ENCODE data around the gene ARL14. TPM values are rescaled to one million over a fixed set of nuclear protein-coding genes. Genes with fewer than 3 reads are reported as not detected.
A peak's percentile ranks its signal among the peaks of the same experiment; 100 is the strongest.

Gene ARL14
- polyA plus RNA-seq, 1 donor (not counting 4 experiments of a cell fraction or from before 2014, with no cell fraction given) = 1.6 TPM

- H3K4me2 ChIP-seq (ENCODE audit: control insufficient read depth, extremely low read depth, insufficient read depth, low read depth, low read length) = no peak overlapping the region
- H3K9me3 ChIP-seq (ENCODE audit: control insufficient read depth, low read depth, low read length) = no peaks in the 10 kb centered on the region
- H3K79me2 ChIP-seq (ENCODE audit: control insufficient read depth, insufficient read depth, low read length) = no peaks in the 10 kb centered on the region
- no peak for TF ChIP-seq CTCF (optimal IDR thresholded peaks at IDR 0.05 in 1 of 3, IDR thresholded peaks at IDR 0.05 in 1 of 3, conservative IDR thresholded peaks at IDR 0.05 in 1 of 3; ENCODE audit: extremely low read depth in 1 of 3, insufficient read depth in 2 of 3, low read length in 3 of 3)
- TF ChIP-seq EZH2 (IDR thresholded peaks at IDR 0.05; ENCODE audit: low read length) = no peak
- H3K4me1 ChIP-seq (ENCODE audit: control insufficient read depth, extremely low read depth, insufficient read depth, low read length) = no peaks in the 10 kb centered on the region
- peak overlapping the region; percentile 16 for H2AFZ ChIP-seq (ENCODE audit: control insufficient read depth, low read length)
- H3K27me3 ChIP-seq (ENCODE audit: control insufficient read depth, extremely low read depth, insufficient read depth, low read length) = no peaks in the 10 kb centered on the region
- FAIRE-seq (no peak), DNase-seq (ENCODE audit: low read depth, low spot score) (no peak)
- dilution Hi-C loops (cut with MboI; ENCODE audit: extremely low pct_ligation_motif_present, low sequenced_read_pairs) = no loop called here
- H3K9me1 ChIP-seq (ENCODE audit: control insufficient read depth, extremely low read depth, insufficient read depth, low read length) = no peaks in the 10 kb centered on the region
- no peak overlapping the region for H3K4me3 ChIP-seq (ENCODE audit: control insufficient read depth in 2 of 3, extremely low read depth in 1 of 3, insufficient read depth in 2 of 3, low read depth in 1 of 3, low read length in 3 of 3)
- H3K9ac ChIP-seq (ENCODE audit: control insufficient read depth, extremely low read depth, insufficient read depth, low read length) = no peak overlapping the region
- H4K20me1 ChIP-seq (ENCODE audit: control insufficient read depth, extremely low read depth, insufficient read depth, low read length) = no peaks in the 10 kb centered on the region
- H3K27ac ChIP-seq (ENCODE audit: control insufficient read depth, insufficient read depth, low read length) = no peak overlapping the region
- H3K36me3 ChIP-seq (ENCODE audit: control insufficient read depth in 2 of 2, extremely low read depth in 1 of 2, insufficient read depth in 2 of 2, low read length in 2 of 2) = no peaks in the 10 kb centered on the region
Measured at GRCh38 chr3:160633361-160634083, 43.4 kb upstream of the ARL14 start.

GRCh38 chr3:160635213-160635612 is 41.7 kb upstream of the ARL14 start:
- no peak for DNase-seq (ENCODE audit: low read depth, low spot score)
- no peak overlapping the region for H3K27ac ChIP-seq (ENCODE audit: control insufficient read depth, insufficient read depth, low read length)
- H4K20me1 ChIP-seq (ENCODE audit: control insufficient read depth, extremely low read depth, insufficient read depth, low read length) = no peaks in the 10 kb centered on the region
- no peaks in the 10 kb centered on the region for H3K4me1 ChIP-seq (ENCODE audit: control insufficient read depth, extremely low read depth, insufficient read depth, low read length)
- no peaks in the 10 kb centered on the region for H3K9me3 ChIP-seq (ENCODE audit: control insufficient read depth, low read depth, low read length)
- no peak overlapping the region for H3K4me3 ChIP-seq (ENCODE audit: control insufficient read depth in 2 of 3, extremely low read depth in 1 of 3, insufficient read depth in 2 of 3, low read depth in 1 of 3, low read length in 3 of 3)
- no peak for FAIRE-seq
- H3K9me1 ChIP-seq (ENCODE audit: control insufficient read depth, extremely low read depth, insufficient read depth, low read length) = no peaks in the 10 kb centered on the region
- H3K79me2 ChIP-seq (ENCODE audit: control insufficient read depth, insufficient read depth, low read length) = no peaks in the 10 kb centered on the region
- dilution Hi-C loops (cut with MboI; ENCODE audit: extremely low pct_ligation_motif_present, low sequenced_read_pairs) = no loop called here
- H3K27me3 ChIP-seq (ENCODE audit: control insufficient read depth, extremely low read depth, insufficient read depth, low read length) = no peaks in the 10 kb centered on the region
- no peak overlapping the region for H3K4me2 ChIP-seq (ENCODE audit: control insufficient read depth, extremely low read depth, insufficient read depth, low read depth, low read length)
- no peaks in the 10 kb centered on the region for H3K36me3 ChIP-seq (ENCODE audit: control insufficient read depth in 2 of 2, extremely low read depth in 1 of 2, insufficient read depth in 2 of 2, low read length in 2 of 2)
- TF ChIP-seq EZH2 (IDR thresholded peaks at IDR 0.05; ENCODE audit: low read length) = no peak
- TF ChIP-seq CTCF (optimal IDR thresholded peaks at IDR 0.05 in 1 of 3, IDR thresholded peaks at IDR 0.05 in 1 of 3, conservative IDR thresholded peaks at IDR 0.05 in 1 of 3; ENCODE audit: extremely low read depth in 1 of 3, insufficient read depth in 2 of 3, low read length in 3 of 3) = no peak
- no peak overlapping the region for H3K9ac ChIP-seq (ENCODE audit: control insufficient read depth, extremely low read depth, insufficient read depth, low read length)
- H2AFZ ChIP-seq (ENCODE audit: control insufficient read depth, low read length) = no peak overlapping the region
